ENCODE data around the gene PCSK7.

Gene PCSK7

GRCh38 chr11:117232092-117232878, 412 bp upstream of the PCSK7 start, which contains the start of gene RNF214:
Gene RNF214 (plus strand): TSS chr11:117232671. CDS start chr11:117234273, 1,602 bp downstream.
- peak; percentile 51 to 72 (median 58) for DNase-seq (ENCODE audit: low read depth in 3 of 3)

DNA sequence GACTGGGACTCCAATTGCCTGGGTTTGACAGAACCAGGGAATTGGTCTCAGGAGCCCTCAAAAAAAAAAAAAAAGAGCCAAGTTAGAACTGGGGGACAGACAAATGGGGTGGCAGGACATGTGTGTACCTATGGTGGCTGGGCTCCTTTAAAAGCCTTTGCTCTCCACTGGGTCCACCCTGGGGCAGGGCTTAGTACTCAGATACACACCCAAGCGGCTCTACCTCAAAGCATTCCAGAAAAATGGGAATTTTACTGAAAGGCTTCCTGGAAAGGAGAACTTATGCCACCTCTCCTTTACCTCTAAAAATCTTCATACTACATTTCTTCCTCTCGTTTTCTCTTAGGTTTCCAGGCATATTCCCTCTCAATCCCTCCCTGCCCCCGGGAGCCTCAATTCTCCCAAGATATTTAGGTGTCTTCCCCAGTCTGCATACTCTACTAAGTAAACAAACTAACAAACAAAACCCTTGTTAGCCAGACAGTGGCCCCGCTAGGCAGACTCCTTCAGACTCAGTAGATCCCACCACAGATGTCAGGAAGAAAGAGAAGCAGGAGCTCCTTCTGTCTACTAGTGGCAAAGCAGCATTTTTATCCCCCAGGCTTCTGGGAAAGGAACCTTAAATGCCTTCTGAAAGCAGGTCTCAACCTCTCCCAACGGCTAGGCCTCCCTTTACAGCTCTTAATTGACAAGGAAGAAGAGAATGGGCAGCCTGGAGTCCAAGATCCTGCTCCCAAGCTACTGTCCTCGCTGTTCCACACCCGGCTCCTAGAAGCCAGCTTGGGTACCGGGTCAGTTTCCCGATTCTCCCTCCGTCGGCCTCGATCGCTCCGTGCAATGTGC, 653 bp downstream of the PCSK7 start:
- no peak for DNase-seq (ENCODE audit: low read depth in 3 of 3)

- peak; percentile 18 to 53 (median 43) for DNase-seq (ENCODE audit: low read depth in 3 of 3)
Observed at GRCh38 chr11:117230286-117230961, 1.4 kb downstream of the PCSK7 start.

DNA sequence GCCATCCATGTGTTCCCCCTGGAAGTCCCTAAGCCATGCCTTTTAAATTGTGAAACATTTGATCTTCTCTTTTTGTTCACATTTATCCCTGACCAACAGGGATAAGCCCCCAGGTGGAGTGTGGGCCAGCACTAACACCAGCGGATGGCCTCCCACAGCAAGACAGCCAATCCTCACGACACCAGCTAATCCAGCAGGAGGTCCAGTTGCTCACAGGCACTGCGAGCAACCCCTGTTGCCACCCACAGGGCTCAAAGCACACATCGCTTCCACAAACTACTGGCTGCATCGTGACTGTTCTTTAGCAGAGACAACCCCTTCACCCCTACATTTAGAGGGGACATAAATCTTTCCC, 2.0 kb downstream of the PCSK7 start:
- no peak for DNase-seq (ENCODE audit: low read depth in 3 of 3)

GRCh38 chr11:117229411-117229810, 2.5 kb downstream of the PCSK7 start:
- DNase-seq (ENCODE audit: low read depth in 3 of 3) = no peak

DNA sequence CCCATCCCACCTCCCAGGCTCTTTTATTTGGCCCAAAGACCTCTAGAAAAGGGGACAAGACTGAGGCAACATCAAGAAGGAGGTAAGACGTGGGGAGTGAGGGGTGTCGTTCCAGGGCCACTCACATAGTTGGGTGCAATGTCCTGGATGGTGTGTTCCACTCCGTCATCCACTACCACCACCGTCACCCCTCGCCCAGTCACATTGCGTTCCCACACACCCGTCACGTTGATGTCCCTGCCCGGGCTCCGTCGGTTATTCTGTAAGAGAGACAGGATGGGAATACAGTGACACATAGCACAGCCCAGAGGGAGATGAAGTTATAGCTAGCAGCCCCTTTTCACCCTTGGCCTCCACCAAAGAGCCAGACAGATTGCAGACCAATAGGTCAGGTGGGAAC, 3.8 kb downstream of the PCSK7 start:
- no peak for DNase-seq (ENCODE audit: low read depth in 3 of 3)

- DNase-seq (ENCODE audit: low read depth in 3 of 3) = no peak
Observed at GRCh38 chr11:117226388-117227385, 5.2 kb downstream of the PCSK7 start.

- DNase-seq (ENCODE audit: low read depth in 3 of 3) = no peak
Observed at GRCh38 chr11:117225553-117226170, 6.2 kb downstream of the PCSK7 start.

DNA sequence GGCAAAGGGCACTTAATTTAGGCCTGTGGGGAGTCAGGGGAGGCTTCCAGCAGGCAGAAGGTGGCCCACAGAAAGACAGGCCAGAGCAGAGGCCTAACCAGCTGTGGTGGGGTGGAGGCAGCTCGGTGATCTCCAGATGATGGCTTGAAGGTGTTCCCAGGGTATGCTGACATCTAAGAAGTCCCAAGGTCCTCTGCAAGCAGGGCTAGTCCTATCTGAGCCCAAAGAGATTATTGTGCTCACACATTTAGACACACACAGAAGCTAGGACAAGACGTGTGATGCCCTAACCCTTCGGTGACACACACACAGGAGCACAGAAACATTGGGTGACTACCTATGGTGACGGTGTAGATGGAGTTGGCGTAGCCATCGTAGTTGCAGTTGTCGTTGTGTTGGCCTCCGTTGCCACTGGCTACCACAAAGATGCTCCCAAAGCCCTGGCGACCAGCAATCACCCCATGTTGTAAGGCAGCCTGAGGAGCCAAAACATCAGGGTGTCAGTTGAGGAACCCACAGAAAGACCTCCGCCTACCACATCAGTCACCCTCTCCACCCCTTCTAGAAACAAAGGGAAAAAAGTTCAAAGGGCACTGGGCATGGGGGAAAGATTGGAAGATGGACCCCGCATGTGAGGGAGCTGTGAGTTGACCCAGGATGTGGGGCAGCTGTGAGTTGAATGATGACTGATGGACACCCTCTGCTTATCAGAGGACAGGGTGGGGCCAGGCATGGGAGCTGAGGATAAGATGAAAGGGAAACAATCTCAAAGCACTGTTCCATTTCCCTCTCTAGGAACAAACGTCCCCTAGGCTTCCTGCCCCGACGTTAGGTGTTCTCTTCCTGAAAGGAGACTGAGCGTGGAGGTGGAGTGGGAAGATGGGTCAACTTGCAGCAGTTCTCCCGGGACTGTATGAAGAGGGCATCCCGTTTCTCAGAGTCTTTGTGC, 7.9 kb downstream of the PCSK7 start:
- DNase-seq (ENCODE audit: low read depth in 3 of 3) = no peak

GRCh38 chr11:117222991-117223740, 8.7 kb downstream of the PCSK7 start:
- no peak for DNase-seq (ENCODE audit: low read depth in 3 of 3)

GRCh38 chr11:117221775-117222517, 9.9 kb downstream of the PCSK7 start:
- no peak for DNase-seq (ENCODE audit: low read depth in 3 of 3)

GRCh38 chr11:117220999-117221774, 10.7 kb downstream of the PCSK7 start:
- DNase-seq (ENCODE audit: low read depth in 3 of 3) = no peak

- no peak for DNase-seq (ENCODE audit: low read depth in 3 of 3)
Observed at GRCh38 chr11:117220568-117220967, 11.3 kb downstream of the PCSK7 start.

DNA sequence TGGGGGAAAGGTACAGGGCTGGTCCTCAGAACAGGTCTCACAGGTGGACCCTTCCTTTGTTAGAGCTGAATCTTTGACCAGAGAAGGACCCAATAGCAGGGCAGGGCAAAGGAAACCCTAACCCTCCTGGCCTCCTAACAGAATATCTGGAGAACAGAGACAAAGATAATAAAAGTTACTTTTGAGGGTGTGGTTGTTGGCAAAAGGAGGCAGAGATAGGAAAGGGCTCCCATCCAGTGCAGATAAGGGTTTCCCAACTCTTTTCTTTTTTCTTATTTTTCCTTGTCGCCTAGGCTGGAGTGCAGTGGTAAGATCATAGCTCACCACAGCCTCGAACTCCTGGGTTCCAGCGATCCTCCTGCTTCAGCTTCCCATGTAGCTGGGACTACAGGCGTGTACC, 11.9 kb downstream of the PCSK7 start:
- no peak for DNase-seq (ENCODE audit: low read depth in 3 of 3)

- DNase-seq (ENCODE audit: low read depth in 3 of 3) = no peak
Observed at GRCh38 chr11:117219455-117219854, 12.4 kb downstream of the PCSK7 start.

DNA sequence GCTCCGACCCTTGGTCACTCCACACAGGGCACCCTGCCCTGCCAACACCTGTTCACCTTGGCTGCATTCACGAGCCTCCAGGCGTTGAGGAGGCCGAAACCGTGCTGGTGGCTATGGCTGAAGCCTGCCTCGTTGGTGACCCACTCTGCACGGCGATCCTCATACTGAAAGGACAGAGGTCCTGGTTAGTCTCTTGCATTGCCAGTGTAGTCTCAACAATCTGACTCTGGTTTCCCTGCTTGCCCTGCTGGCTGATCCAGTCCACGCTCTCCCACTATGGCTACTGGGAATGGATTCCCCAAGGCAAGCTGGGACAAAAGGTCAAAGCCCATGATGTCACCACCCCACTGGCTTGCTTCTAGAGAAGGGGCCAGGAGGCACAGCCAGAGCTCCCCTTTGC, 12.9 kb downstream of the PCSK7 start:
- DNase-seq (ENCODE audit: low read depth in 3 of 3) = no peak

All from stimulated activated CD4-positive, alpha-beta T cell treated with anti-CD3 and anti-CD28 coated beads, TNF-alpha, amount 100 ng/mL, for 24 hours (primary cell).